ENCODE results near the gene PMFBP1.

DNA sequence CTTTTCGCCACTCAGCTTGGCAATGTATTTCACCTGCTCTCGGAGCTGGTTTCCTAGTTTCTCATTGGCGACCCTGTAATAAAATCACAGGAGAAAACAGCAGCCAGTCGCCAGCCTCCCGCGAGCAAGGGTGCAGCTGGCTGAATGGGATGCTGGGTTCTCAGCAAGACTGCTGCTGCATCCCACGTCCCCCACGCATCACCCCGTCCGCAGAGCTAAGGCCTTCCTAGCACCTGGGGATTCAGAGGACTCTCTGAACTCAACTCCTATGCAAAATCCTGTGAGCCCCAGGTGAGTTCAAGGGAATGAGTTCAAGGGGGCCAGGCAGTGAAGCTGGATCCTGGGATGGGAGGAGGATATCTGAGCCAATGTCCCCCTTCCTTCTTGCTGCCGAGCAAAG, 49.0 kb downstream of the PMFBP1 start:
- TF ChIP-seq, protein P1, sequence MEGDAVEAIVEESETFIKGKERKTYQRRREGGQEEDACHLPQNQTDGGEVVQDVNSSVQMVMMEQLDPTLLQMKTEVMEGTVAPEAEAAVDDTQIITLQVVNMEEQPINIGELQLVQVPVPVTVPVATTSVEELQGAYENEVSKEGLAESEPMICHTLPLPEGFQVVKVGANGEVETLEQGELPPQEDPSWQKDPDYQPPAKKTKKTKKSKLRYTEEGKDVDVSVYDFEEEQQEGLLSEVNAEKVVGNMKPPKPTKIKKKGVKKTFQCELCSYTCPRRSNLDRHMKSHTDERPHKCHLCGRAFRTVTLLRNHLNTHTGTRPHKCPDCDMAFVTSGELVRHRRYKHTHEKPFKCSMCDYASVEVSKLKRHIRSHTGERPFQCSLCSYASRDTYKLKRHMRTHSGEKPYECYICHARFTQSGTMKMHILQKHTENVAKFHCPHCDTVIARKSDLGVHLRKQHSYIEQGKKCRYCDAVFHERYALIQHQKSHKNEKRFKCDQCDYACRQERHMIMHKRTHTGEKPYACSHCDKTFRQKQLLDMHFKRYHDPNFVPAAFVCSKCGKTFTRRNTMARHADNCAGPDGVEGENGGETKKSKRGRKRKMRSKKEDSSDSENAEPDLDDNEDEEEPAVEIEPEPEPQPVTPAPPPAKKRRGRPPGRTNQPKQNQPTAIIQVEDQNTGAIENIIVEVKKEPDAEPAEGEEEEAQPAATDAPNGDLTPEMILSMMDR (IDR thresholded peaks at IDR 0.05 in 8 of 11, conservative IDR thresholded peaks at IDR 0.05 in 3 of 11) = no peak
- no peak for TF ChIP-seq POLR2A (IDR thresholded peaks at IDR 0.05)

All from spleen (tissue), 7 donors.